Spleen (tissue), 7 donors: ENCODE measurements around the gene FIZ1.

ENCODE experiments used
- CTCF ChIP-seq, 11 experiments: fragments of 200-600 bp in 7 of 11; fragments of 450-650 bp in 4 of 11; sonication (generic) in 4 of 11; IDR thresholded peaks in 8 of 11; conservative IDR thresholded peaks in 3 of 11; 1 replicate in 7 of 11; 2 replicates in 4 of 11; pipeline versions ENCODE4 v1.4.0 to v1.8.0; 2016 to 2021; ENCODE audit warnings: antibody characterized with exemption in 11 of 11, inconsistent platforms in 4 of 11, mild to moderate bottlenecking in 1 of 11
- POLR2A ChIP-seq, 3 donors: fragments of 450-650 bp; IDR thresholded peaks; one replicate each; pipeline ENCODE4 v1.5.1; 2017; ENCODE audit warnings: antibody characterized with exemption in 3 of 3, mild to moderate bottlenecking in 1 of 3
- POLR2AphosphoS5 ChIP-seq, 3 donors: sonication (generic); formaldehyde crosslinking; IDR thresholded peaks; one replicate each; pipeline ENCODE4 v1.5.1; 2017; ENCODE audit warnings: antibody characterized with exemption in 3 of 3
- donor health status: DM: no; HTN: no; CAD: no; lungs with moderate emphysema.
- donor health status: DM: no; HTN: no; CAD: no.
- donor health status: DM: no; HTN: no; CAD: no.

GRCh38 chr19:55585658-55586339 lies 13.5 kb downstream of the FIZ1 start:
- no peak for TF ChIP-seq CTCF (IDR thresholded peaks at IDR 0.05 in 8 of 11, conservative IDR thresholded peaks at IDR 0.05 in 3 of 11)
- no peak for TF ChIP-seq POLR2A (IDR thresholded peaks at IDR 0.05)
- TF ChIP-seq POLR2AphosphoS5 (IDR thresholded peaks at IDR 0.05) = peak in 1 of 3 donors; percentile 28
